ACC112 (cell line): ENCODE measurements around the gene KIF26B.

Experiments
- H2AFZ ChIP-seq: fragments of 200-600 bp; sonication (generic); one replicate; pipeline ENCODE4 v1.6.0; 2017; ENCODE audit warnings: antibody characterized with exemption, low read length; ENCODE audit not compliant: unreplicated experiment
- H3K27ac ChIP-seq: fragments of 200-600 bp; sonication (generic); 2 replicates; pipeline ENCODE4 v1.5.1; 2014; ENCODE audit warnings: low read depth, mild to moderate bottlenecking, antibody characterized with exemption, low read length, moderate library complexity
- H3K27me3 ChIP-seq: fragments of 200-600 bp; sonication (generic); 2 replicates; pipeline ENCODE4 v1.6.1; 2014; ENCODE audit warnings: mild to moderate bottlenecking, antibody characterized with exemption, low read length, moderate library complexity, mixed read lengths; ENCODE audit not compliant: insufficient read depth
- H3K36me3 ChIP-seq: fragments of 200-600 bp; sonication (generic); 2 replicates; pipeline ENCODE4 v1.6.1; 2016; ENCODE audit warnings: mild to moderate bottlenecking, antibody characterized with exemption, low read length, moderate library complexity, mixed read lengths; ENCODE audit not compliant: insufficient read depth
- H3K4me1 ChIP-seq: fragments of 200-600 bp; sonication (generic); one replicate; pipeline ENCODE4 v1.6.1; 2016; ENCODE audit warnings: low read length, mixed read lengths; ENCODE audit not compliant: insufficient read depth, unreplicated experiment, control insufficient read depth
- H3K4me3 ChIP-seq: fragments of 200-600 bp; sonication (generic); 2 replicates; pipeline ENCODE4 v1.5.1; 2014; ENCODE audit warnings: mild to moderate bottlenecking, low read depth, low read length
- H3K79me2 ChIP-seq: fragments of 200-600 bp; sonication (generic); one replicate; pipeline ENCODE4 v1.6.0; 2016; ENCODE audit warnings: low read length; ENCODE audit not compliant: control insufficient read depth, unreplicated experiment, insufficient read depth

KIF26B gene

DNA sequence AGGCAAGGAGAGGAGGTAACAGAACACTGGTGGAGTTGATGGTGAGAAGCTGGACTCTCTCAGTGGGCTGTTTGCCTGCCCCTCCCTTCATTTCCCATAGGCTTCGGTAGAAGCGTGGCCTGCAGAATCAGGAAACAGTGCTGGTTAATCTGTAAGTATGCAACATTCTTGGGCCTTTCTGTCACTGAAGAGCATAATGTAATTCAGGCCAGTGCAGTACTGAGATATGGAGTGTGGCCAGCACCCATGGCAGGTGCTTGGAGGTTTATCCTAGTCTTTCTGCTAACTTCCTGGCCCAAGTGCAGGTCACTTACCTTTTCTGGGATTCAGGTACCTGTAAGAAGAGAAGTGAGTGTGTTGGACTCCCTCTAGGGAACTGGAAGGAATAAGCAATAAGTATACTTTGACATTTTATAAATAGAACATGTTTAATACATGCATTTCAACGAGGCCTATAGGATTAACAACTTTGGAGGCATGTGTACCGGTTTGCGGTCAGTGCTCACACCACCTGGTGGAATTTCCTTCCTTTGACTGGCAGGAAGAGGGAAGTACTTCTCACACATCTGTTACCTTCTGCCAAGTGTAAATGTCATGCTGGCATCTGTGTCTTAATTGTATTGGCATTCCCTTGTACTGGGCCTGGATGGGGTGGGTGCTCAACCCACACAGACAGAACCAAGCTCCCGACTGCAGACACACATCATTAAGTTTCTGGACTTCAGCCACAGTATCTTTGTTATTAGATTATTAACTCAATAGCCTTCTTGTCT is 105.5 kb downstream of the KIF26B start:
- Histone ChIP-seq H3K27me3 (no peaks in the 10 kb centered on the region), H3K4me3 (no peak overlapping the region)

DNA sequence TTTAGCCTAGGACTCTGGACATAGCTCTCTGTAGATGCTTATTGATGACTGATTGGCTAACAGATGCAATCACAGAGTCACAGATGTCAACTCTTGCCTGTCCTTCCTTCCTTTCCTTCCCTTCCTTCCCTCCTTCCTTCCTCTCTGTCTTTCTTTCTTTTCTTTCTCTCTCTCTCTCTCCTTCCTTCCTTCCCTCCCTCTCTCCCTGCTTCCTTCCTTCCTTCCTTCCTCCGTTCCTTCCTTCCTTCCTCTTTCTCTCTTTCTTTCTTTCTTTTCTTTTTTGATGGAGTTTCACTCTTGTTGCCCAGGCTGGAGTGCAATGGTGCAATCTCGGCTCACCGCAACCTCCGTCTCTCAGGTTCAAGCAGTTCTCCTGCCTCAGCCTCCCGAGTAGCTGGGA is 106.1 kb downstream of the KIF26B start:
- H3K27ac ChIP-seq, result no peak overlapping the region
- no peaks in the 10 kb centered on the region for H3K79me2 ChIP-seq
- no peak overlapping the region for H3K4me3 ChIP-seq
- no peaks in the 10 kb centered on the region for H3K36me3 ChIP-seq
- no peaks in the 10 kb centered on the region for H3K4me1 ChIP-seq
- H2AFZ ChIP-seq, result no peak overlapping the region
- H3K27me3 ChIP-seq, result no peaks in the 10 kb centered on the region

More for the DNA sequence above, 105.5 kb downstream of the KIF26B start:
- no peaks in the 10 kb centered on the region for H3K36me3 ChIP-seq
- H3K27ac ChIP-seq, result no peak overlapping the region
- no peaks in the 10 kb centered on the region for H3K79me2 ChIP-seq
- H2AFZ ChIP-seq, result no peak overlapping the region
- H3K4me1 ChIP-seq, result no peaks in the 10 kb centered on the region

DNA sequence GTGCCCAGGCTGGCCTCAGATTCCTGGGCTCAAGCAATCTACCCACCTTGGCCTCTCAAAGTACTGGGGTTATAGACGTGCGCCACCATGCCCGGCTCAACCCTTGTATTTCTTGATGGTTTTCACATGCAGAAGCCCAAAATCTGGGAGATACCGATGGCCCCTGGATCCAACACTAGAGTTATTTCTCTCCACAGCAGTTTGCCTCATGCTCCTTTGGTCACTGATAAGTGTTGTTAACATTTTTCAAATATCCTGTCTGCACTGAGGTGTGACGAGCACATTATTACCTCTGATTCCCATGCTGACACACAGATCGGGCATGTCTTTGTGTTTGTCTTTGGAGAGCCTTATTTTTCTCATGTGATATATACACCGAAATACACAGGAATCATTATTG is 107.0 kb downstream of the KIF26B start:
- Histone ChIP-seq H3K4me1 (no peaks in the 10 kb centered on the region), H3K27ac (no peak overlapping the region), H3K36me3 (no peaks in the 10 kb centered on the region), H3K79me2 (no peaks in the 10 kb centered on the region), H2AFZ (no peak overlapping the region), H3K27me3 (no peaks in the 10 kb centered on the region), H3K4me3 (no peak overlapping the region)

DNA sequence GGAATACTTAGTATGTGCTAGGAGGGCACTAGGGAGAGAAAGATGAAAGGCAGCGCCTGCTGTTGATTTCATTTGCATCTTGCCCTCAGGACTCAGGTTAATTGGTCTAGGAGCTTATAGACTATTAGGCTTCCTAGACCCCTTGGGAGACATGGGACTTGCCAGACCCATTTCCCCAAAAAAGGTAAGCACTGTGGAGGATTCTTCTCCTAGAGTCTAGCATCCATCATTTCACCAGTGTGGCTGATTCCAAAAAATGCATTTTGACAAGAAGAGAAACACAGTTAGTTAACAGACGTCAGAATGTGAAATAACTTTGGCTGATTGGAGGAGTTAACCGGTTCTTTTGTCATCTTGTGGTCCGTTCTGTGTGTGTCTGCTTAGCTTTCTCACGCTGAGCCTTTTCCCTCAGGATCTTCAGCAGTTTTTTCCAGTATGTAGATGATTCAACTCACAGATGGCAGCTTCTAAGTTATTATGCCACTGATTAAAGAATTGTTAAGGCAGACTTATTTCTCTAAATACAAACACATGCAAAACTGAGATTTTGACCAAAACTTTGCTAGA is 108.8 kb downstream of the KIF26B start:
- Histone ChIP-seq H2AFZ (no peak overlapping the region), H3K4me3 (no peak overlapping the region), H3K27me3 (no peaks in the 10 kb centered on the region), H3K36me3 (no peaks in the 10 kb centered on the region), H3K27ac (no peak overlapping the region), H3K79me2 (no peaks in the 10 kb centered on the region), H3K4me1 (no peaks in the 10 kb centered on the region)

DNA sequence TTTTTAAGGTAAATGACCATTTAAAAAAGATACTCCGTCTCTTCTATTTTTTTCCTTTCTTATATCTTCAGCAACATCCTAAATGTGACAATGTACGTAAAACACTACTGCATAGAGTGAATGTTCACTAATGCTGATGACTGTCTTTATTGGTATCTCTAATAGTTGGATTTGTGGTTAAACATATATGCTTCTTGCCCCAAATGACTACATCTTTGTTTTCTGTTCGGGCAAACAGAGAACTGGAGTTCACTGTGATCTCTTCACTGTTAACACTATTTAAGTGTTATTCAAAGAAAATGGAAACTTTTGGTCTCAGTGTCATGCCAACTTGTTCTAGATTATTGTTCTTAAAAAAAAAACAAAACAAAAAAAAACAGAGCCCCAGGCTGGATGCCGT is 109.4 kb downstream of the KIF26B start:
- H3K4me1 ChIP-seq, result no peaks in the 10 kb centered on the region
- no peaks in the 10 kb centered on the region for H3K36me3 ChIP-seq
- H3K4me3 ChIP-seq, result no peak overlapping the region
- no peak overlapping the region for H3K27ac ChIP-seq
- no peaks in the 10 kb centered on the region for H3K27me3 ChIP-seq
- no peak overlapping the region for H2AFZ ChIP-seq
- no peaks in the 10 kb centered on the region for H3K79me2 ChIP-seq

DNA sequence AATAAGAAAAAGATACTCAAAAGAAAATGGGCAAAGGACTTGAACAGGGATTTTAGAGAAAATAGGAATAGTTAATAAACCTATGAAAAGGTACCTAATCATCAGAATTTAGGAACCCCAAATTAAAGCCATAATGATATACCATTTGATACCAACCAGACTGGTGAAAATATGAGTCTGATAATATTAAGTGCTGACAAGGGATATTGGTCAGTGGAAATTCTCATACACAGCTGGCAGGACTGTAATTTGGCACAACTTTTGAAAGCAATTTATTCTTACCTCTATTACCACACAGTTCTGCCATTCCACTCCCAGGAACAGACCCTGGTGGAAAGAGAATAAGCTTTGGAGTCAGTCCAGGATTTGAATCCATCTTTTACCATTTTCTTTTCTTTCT is 111.3 kb downstream of the KIF26B start:
- no peaks in the 10 kb centered on the region for H3K79me2 ChIP-seq
- H2AFZ ChIP-seq, result peak overlapping the region; percentile 6
- H3K4me3 ChIP-seq, result no peak overlapping the region
- no peaks in the 10 kb centered on the region for H3K27me3 ChIP-seq
- H3K4me1 ChIP-seq, result no peaks in the 10 kb centered on the region
- no peak overlapping the region for H3K27ac ChIP-seq
- H3K36me3 ChIP-seq, result no peaks in the 10 kb centered on the region

DNA sequence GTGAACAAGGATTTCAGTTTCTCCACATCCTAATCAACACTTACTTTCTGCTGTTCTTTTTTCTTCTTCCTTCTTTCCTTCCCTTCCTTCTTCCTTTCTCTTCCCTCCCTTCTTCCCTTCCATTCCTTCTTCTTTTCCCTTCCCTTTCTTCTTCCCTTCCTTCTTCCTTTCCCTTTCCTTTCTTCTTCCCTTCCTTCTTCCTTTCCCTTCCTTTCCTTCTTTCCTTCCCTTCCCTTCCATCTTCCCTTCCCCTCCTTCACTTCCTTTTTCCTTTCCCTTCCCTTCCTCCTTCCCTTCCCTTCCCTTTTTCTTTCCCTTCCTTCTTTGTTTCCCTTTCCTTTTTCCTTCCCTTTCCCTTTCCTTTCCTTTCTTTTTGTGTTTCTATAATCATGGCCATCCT is 115.3 kb downstream of the KIF26B start:
- no peaks in the 10 kb centered on the region for H3K4me1 ChIP-seq
- no peaks in the 10 kb centered on the region for H3K27me3 ChIP-seq
- H3K4me3 ChIP-seq, result no peak overlapping the region
- H3K27ac ChIP-seq, result no peak overlapping the region
- H2AFZ ChIP-seq, result no peak overlapping the region
- H3K36me3 ChIP-seq, result no peaks in the 10 kb centered on the region
- no peaks in the 10 kb centered on the region for H3K79me2 ChIP-seq

DNA sequence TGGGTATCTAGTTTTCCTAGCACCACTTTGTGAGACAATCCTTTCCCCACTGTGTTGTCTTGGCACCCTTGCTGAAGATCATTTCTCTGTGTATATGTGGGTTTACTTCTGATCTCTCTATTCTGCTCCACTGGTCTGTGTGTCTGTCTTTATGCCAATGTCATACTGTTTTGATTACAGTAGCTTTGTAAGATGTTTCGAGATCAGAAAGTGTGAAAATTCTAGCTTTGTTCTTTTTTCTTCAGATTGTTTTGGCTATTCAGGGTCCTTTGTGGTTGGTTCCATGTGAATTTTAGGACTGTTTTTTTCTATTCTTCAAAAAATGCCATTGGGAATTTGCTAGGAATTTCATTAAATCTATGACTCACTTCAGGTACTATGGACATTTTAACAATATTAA is 116.2 kb downstream of the KIF26B start:
- Histone ChIP-seq H3K27me3 (no peaks in the 10 kb centered on the region), H3K4me1 (no peaks in the 10 kb centered on the region), H3K36me3 (no peaks in the 10 kb centered on the region), H2AFZ (no peak overlapping the region), H3K4me3 (no peak overlapping the region), H3K27ac (no peak overlapping the region), H3K79me2 (no peaks in the 10 kb centered on the region)

DNA sequence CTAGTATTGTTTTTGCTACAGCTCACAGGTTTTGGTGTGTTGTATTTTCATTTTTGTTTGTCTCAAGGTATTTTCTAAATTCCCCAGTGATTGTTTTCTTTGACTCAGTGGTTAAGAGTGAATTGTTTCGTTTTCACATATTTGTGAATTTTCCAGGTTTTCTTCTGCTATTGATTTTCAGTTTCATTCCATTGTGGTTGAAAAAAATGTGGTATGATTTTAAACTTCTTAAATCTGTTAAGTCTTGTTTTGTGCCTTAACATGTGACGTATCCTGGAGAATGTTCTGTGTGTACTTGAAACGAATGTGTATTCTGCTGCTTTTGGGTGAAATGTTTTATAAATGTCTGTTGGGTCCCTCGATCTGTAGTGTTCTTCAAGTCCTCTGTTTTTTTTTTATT is 117.9 kb downstream of the KIF26B start:
- H2AFZ ChIP-seq, result no peak overlapping the region
- no peak overlapping the region for H3K27ac ChIP-seq
- H3K27me3 ChIP-seq, result no peaks in the 10 kb centered on the region
- no peaks in the 10 kb centered on the region for H3K4me1 ChIP-seq
- H3K79me2 ChIP-seq, result no peaks in the 10 kb centered on the region
- no peak overlapping the region for H3K4me3 ChIP-seq
- H3K36me3 ChIP-seq, result no peaks in the 10 kb centered on the region

DNA sequence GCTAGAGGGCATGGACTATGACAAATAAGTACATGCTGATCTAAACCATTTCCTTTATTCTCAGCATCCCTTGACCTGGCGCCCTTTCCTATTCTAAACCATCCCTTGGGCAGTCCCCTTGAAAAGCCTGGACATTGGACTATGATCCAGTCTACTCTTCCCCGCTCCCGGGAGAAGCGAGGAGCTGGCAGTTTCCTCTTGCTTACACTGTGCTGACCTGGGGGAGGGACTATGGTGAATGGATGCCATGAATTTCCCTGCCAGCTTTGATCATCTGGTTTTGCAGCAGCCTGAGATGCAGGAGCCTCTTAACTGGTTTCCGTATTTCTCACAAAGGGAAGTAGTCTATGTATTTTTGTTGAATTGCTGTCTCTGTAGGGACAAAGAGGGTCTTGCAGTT is 121.7 kb downstream of the KIF26B start:
- no peaks in the 10 kb centered on the region for H3K79me2 ChIP-seq
- no peak overlapping the region for H3K4me3 ChIP-seq
- no peak overlapping the region for H3K27ac ChIP-seq
- H3K36me3 ChIP-seq, result no peaks in the 10 kb centered on the region
- no peaks in the 10 kb centered on the region for H3K27me3 ChIP-seq
- H2AFZ ChIP-seq, result no peak overlapping the region
- no peaks in the 10 kb centered on the region for H3K4me1 ChIP-seq

DNA sequence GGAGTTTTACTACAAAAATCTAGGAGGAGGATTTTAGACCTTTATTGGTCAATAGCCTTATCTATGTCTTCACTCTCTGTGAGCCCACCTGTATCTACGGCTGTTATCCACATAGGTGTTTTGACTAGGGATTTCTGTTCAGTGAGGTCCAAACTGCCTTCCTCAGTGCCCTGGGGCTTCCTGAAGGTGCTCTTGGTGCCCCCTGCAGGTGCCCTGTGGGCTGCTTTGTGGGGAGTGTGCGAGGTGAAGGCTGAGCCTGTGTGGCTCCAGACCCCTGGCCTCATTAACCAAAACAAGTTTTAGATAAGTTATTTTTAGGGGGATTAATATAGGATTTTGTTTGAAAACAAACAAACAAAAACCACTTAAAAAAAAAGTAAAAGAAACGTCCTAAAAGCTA is 122.5 kb downstream of the KIF26B start:
- Histone ChIP-seq H3K27ac (no peak overlapping the region), H2AFZ (no peak overlapping the region), H3K36me3 (no peaks in the 10 kb centered on the region), H3K27me3 (no peaks in the 10 kb centered on the region), H3K79me2 (no peaks in the 10 kb centered on the region), H3K4me1 (no peaks in the 10 kb centered on the region), H3K4me3 (no peak overlapping the region)
